IMR-90 (cell line): Measurements from ENCODE around the gene ZNF17. TPM values are rescaled to one million over a fixed set of nuclear protein-coding genes. Genes with fewer than 3 reads are reported as not detected.

Experiments used
- FOS ChIP-seq: fragments of 150-350 bp; IDR thresholded peaks from 2 replicates; pipeline ENCODE4 v1.6.1; 2016; ENCODE audit warnings: low read depth, low read length
- MAZ ChIP-seq: IDR thresholded peaks from 2 replicates; pipeline ENCODE4 v1.6.1; 2012; ENCODE audit warnings: low read depth, mild to moderate bottlenecking, low read length, improper control_type of control experiment, moderate library complexity, borderline replicate concordance
- MXI1 ChIP-seq: IDR thresholded peaks from 2 replicates; pipeline ENCODE4 v1.6.1; 2012; ENCODE audit warnings: low read depth, mild to moderate bottlenecking, low read length, moderate library complexity, borderline replicate concordance
- POLR2A ChIP-seq: IDR thresholded peaks from 2 replicates; pipeline ENCODE4 v1.6.1; 2012; ENCODE audit warnings: mild to moderate bottlenecking, low read depth, low read length
- RCOR1 ChIP-seq: IDR thresholded peaks from 2 replicates; pipeline ENCODE4 v1.6.1; 2012; ENCODE audit warnings: mild to moderate bottlenecking, low read length, improper control_type of control experiment; ENCODE audit not compliant: insufficient replicate concordance
- RFX5 ChIP-seq: IDR thresholded peaks from 2 replicates; pipeline ENCODE4 v1.8.0; 2012; ENCODE audit warnings: low read depth, mild to moderate bottlenecking, low read length, moderate library complexity
- polyA plus RNA-seq, 3 experiments: library from polyadenylated mRNA; depleted of rRNA; stranded (reverse); fragments of >200 nt; gene quantifications; 2 replicates each; pipeline ENCODE4 v1.2.3, GENCODE V29; 2012; ENCODE audit warnings: low replicate concordance in 1 of 3
- total RNA-seq: library from RNA; depleted of rRNA; stranded (reverse); fragments of >200 nt; gene quantifications from 2 replicates; pipeline ENCODE4 v1.2.3, GENCODE V29; 2012

Gene ZNF17
- total and polyA plus RNA-seq, 2 of the 4 experiments (the other 2 are of a cell fraction), result 4.3 to 17.4 TPM

DNA sequence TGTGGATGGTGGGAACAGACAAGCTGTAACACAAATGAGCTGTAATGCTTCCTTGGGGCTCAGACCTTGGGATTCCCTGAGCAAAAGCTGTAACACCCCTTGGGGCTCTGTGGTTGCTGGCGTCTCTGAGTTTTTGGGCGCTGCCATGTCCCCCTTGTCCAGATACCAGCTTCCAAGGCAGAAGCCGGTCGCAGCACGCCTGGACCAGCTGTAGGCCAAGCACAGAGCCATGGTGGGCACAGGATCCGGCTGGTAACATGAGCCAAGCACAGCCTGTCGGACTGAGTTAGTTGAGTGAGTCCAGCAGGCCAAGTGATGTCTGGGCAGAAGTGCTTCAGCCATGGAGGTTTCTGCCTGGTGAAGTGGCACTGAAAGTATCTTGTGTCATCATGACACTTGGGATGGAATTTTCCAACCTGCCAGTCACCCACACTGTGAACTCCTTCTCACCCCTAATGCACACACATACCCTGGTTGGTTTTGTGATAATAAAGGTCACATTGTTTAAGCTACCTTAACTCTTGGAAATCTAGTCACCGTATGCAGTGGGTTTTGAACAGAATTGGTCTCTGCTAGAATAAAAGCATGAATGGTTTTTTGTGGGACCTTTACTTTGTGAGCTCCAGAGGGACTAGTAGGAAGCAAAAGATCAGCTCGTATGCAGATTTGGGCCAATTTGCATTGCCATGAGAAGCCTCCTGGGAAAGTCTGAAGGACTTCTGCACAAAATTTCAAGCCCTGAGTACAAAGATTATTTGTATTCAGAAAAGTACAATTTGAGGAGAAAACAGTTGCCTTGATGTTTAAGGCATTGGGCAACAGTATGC lies 7.0 kb upstream of the ZNF17 start (continued):
- no peak for TF ChIP-seq FOS
- TF ChIP-seq MAZ, result no peak
- no peak for TF ChIP-seq MXI1
- no peak for TF ChIP-seq RFX5
- TF ChIP-seq RCOR1, result no peak
- TF ChIP-seq POLR2A, result no peak
